ENCODE measurements around the gene PTCHD1. TPM values are rescaled to one million over a fixed set of nuclear protein-coding genes. Genes with fewer than 3 reads are reported as not detected.

PTCHD1 gene
- total and polyA plus RNA-seq, 4 donors, result under 0.01 to 0.02 (median under 0.01) TPM; not detected in 1

- H3K27me3 ChIP-seq (ENCODE audit: control insufficient read depth in 4 of 4, insufficient read depth in 4 of 4, low read length in 3 of 4), result no peaks in the 10 kb centered on the region
- 100% methylated on average over 1 of the region's 1 CpG for WGBS
- H3K4me3 ChIP-seq (ENCODE audit: low read depth in 1 of 3, low read length in 3 of 3), result no peak overlapping the region
- H3K27ac ChIP-seq (ENCODE audit: low read depth in 1 of 2, low read length in 2 of 2), result no peak overlapping the region
- TF ChIP-seq ZBTB33 (IDR thresholded peaks at IDR 0.05), result no peak
- no peak for TF ChIP-seq RAD21 (IDR thresholded peaks at IDR 0.05)
- no peak for TF ChIP-seq GABPA (IDR thresholded peaks at IDR 0.05 in 1 of 2, conservative IDR thresholded peaks at IDR 0.05 in 1 of 2)
- no peak for TF ChIP-seq JUND (IDR thresholded peaks at IDR 0.05)
- no peak for TF ChIP-seq FOXA2 (IDR thresholded peaks at IDR 0.05)
- no peak for TF ChIP-seq EGR1 (IDR thresholded peaks at IDR 0.05; ENCODE audit: low read depth in 2 of 2)
- no peak for TF ChIP-seq HNF4A (conservative IDR thresholded peaks at IDR 0.05)
- no peak for TF ChIP-seq RXRA (IDR thresholded peaks at IDR 0.05)
- no peak for TF ChIP-seq FOXA1 (IDR thresholded peaks at IDR 0.05)
- no peak for TF ChIP-seq MAX (IDR thresholded peaks at IDR 0.05)
- TF ChIP-seq NR2F2 (IDR thresholded peaks at IDR 0.05), result no peak
- TF ChIP-seq REST (IDR thresholded peaks at IDR 0.05), result no peak
- TF ChIP-seq TAF1 (conservative IDR thresholded peaks at IDR 0.05), result no peak
- no peak for TF ChIP-seq SP1 (IDR thresholded peaks at IDR 0.05)
- H3K36me3 ChIP-seq (ENCODE audit: control insufficient read depth in 4 of 4, insufficient read depth in 3 of 4, low read depth in 1 of 4, low read length in 3 of 4), result no peaks in the 10 kb centered on the region
- no peak for DNase-seq (ENCODE audit: low spot score)
- H3K4me1 ChIP-seq (ENCODE audit: control insufficient read depth in 4 of 4, insufficient read depth in 4 of 4, low read length in 3 of 4), result no peaks in the 10 kb centered on the region
- H3K9me3 ChIP-seq (ENCODE audit: control insufficient read depth in 4 of 4, low read length in 3 of 4), result no peaks in the 10 kb centered on the region
- H3K9ac ChIP-seq (ENCODE audit: low read depth in 1 of 2, low read length in 2 of 2), result no peak overlapping the region
Observed at GRCh38 chrX:23436875-23437274, 102.2 kb downstream of the PTCHD1 start.

- Histone ChIP-seq H3K36me3 (ENCODE audit: control insufficient read depth in 4 of 4, insufficient read depth in 3 of 4, low read depth in 1 of 4, low read length in 3 of 4) (no peaks in the 10 kb centered on the region), H3K27me3 (ENCODE audit: control insufficient read depth in 4 of 4, insufficient read depth in 4 of 4, low read length in 3 of 4) (no peaks in the 10 kb centered on the region), H3K4me1 (ENCODE audit: control insufficient read depth in 4 of 4, insufficient read depth in 4 of 4, low read length in 3 of 4) (no peaks in the 10 kb centered on the region), H3K4me3 (ENCODE audit: low read depth in 1 of 3, low read length in 3 of 3) (no peak overlapping the region), H3K9me3 (ENCODE audit: control insufficient read depth in 4 of 4, low read length in 3 of 4) (no peaks in the 10 kb centered on the region), H3K27ac (ENCODE audit: low read depth in 1 of 2, low read length in 2 of 2) (no peak overlapping the region), H3K9ac (ENCODE audit: low read depth in 1 of 2, low read length in 2 of 2) (no peak overlapping the region)
- WGBS, result 52% methylated on average over 3 of the region's 3 CpGs
- DNase-seq (ENCODE audit: low spot score), result no peak
- TF ChIP-seq HNF4G (IDR thresholded peaks at IDR 0.05) (no peak), ZBTB33 (IDR thresholded peaks at IDR 0.05) (no peak), JUND (IDR thresholded peaks at IDR 0.05) (no peak), HNF4A (conservative IDR thresholded peaks at IDR 0.05) (no peak), YY1 (IDR thresholded peaks at IDR 0.05) (no peak), NR2F2 (IDR thresholded peaks at IDR 0.05) (no peak), CTCF (IDR thresholded peaks at IDR 0.05; ENCODE audit: low read depth, low read length, missing input control) (no peak), REST (IDR thresholded peaks at IDR 0.05) (no peak), GABPA (IDR thresholded peaks at IDR 0.05 in 1 of 2, conservative IDR thresholded peaks at IDR 0.05 in 1 of 2) (no peak), ATF3 (IDR thresholded peaks at IDR 0.05) (no peak), TAF1 (conservative IDR thresholded peaks at IDR 0.05) (no peak), MAX (IDR thresholded peaks at IDR 0.05) (no peak), SP1 (IDR thresholded peaks at IDR 0.05) (no peak), RAD21 (IDR thresholded peaks at IDR 0.05) (no peak), EGR1 (IDR thresholded peaks at IDR 0.05; ENCODE audit: low read depth in 2 of 2) (no peak), FOXA2 (IDR thresholded peaks at IDR 0.05) (no peak)
Observed at GRCh38 chrX:23451266-23451665, 116.6 kb downstream of the PTCHD1 start.
